GM19328 (cell line): Measurements from ENCODE around the gene SEZ6.
"Not testable (repeated sequence)": the region's sequence is repeated elsewhere in the genome, so short reads cannot be mapped to it uniquely, and the experiment has no call there.

Source experiments
- ATAC-seq: cut with Tn5 transposase; IDR thresholded peaks from one replicate; pipeline ENCODE4 v1.9.1; 2021; ENCODE audit warnings: mild to moderate bottlenecking, moderate library complexity; ENCODE audit not compliant: unreplicated experiment

Gene SEZ6

GRCh38 chr17:28940142-28940541 lies 65.7 kb downstream of the SEZ6 start:
- ATAC-seq, result no peak

- ATAC-seq, result no peak
Observed at GRCh38 chr17:28938552-28938951, 67.3 kb downstream of the SEZ6 start.

GRCh38 chr17:28937044-28937729 lies 68.6 kb downstream of the SEZ6 start:
- no peak for ATAC-seq

GRCh38 chr17:28935744-28936460 lies 69.9 kb downstream of the SEZ6 start:
- ATAC-seq, result no peak

GRCh38 chr17:28934508-28934907 lies 71.3 kb downstream of the SEZ6 start:
- ATAC-seq, result not testable (repeated sequence)

- ATAC-seq, result no peak
Observed at GRCh38 chr17:28929787-28930186, 76.0 kb downstream of the SEZ6 start.

GRCh38 chr17:28928061-28928460 lies 77.8 kb downstream of the SEZ6 start:
- ATAC-seq, result no peak

GRCh38 chr17:28926786-28927185 lies 79.0 kb downstream of the SEZ6 start:
- no peak for ATAC-seq

- ATAC-seq, result no peak
Observed at GRCh38 chr17:28926366-28926765, 79.5 kb downstream of the SEZ6 start.

- no peak for ATAC-seq
Observed at GRCh38 chr17:28925912-28926365, 79.9 kb downstream of the SEZ6 start.

GRCh38 chr17:28920201-28920600 lies 85.6 kb downstream of the SEZ6 start:
- no peak for ATAC-seq

GRCh38 chr17:28918295-28918694 lies 87.5 kb downstream of the SEZ6 start:
- ATAC-seq, result no peak

GRCh38 chr17:28917465-28917864 lies 88.4 kb downstream of the SEZ6 start:
- no peak for ATAC-seq

- ATAC-seq, result no peak
Observed at GRCh38 chr17:28917029-28917428, 88.8 kb downstream of the SEZ6 start.

- no peak for ATAC-seq
Observed at GRCh38 chr17:28916302-28916934, 89.4 kb downstream of the SEZ6 start.

GRCh38 chr17:28912938-28913333 lies 92.9 kb downstream of the SEZ6 start:
- no peak for ATAC-seq

- ATAC-seq, result no peak
Observed at GRCh38 chr17:28912281-28912937, 93.4 kb downstream of the SEZ6 start.

- ATAC-seq, result no peak
Observed at GRCh38 chr17:28911411-28912045, 94.3 kb downstream of the SEZ6 start.

GRCh38 chr17:28910534-28910933 lies 95.3 kb downstream of the SEZ6 start:
- ATAC-seq, result no peak

GRCh38 chr17:28908640-28909167 lies 97.1 kb downstream of the SEZ6 start:
- no peak for ATAC-seq
